Measurements from ENCODE around the gene DOC2B. TPM values are rescaled to one million over a fixed set of nuclear protein-coding genes. Genes with fewer than 3 reads are reported as not detected.
A peak's percentile ranks its signal among the peaks of the same experiment; 100 is the strongest.
"Not testable (repeated sequence)": the region's sequence is repeated elsewhere in the genome, so short reads cannot be mapped to it uniquely, and the experiment has no call there.

Gene DOC2B
- total RNA-seq (2014; rRNA removed; shearing (Covaris generic)): not detected in 2 replicates

DNA sequence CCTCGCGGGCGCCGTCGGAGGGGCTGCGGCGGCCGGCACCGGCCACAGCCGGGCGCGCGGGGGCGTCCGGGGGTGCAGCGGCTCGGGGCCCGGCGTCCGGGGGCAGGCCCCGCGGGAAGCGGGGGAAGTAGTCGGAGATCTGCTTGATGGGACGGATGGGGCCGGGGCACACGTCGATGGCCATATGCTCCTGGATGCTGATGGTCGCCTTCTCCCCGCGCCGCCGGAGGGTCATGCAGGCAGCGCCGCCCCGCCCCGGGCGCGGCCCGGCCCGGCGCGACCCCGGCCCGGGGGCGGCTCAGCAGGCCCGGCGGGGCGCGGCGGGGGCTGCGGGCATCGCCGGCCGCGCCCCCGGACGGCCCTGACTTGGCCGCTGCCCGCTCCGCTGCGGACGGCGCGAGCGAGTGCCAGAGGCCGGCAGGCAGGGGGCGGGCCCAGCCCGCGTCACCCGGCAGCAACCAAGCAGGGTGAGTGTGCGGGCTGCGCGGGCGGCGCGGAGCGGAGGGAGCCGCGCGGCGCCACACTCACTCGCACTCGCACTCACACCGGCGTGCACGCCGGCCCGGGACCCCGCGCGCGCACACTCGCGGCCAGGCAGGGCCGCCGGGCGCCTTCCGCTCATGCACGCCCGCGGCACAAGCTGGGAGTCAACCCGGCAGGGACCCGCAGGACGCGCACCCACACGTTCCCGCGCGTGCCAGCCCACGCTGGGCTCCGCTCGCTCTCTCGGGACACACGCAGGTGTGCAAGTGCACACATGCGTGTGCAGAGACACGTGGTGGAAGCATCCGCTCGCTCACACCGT is at the start of gene DOC2B:
TSS of gene DOC2B (minus strand) at position 406 of the 805 bp plus-strand sequence. CDS start at position 235, 171 bp downstream.
- peak; percentile 73 for DNase-seq (ENCODE audit: low spot score)
- in situ Hi-C loops (cut with HindIII; ENCODE audit: low sequenced_read_pairs): no loop called here

GRCh38 chr17:230395-230770 is 48.9 kb upstream of the DOC2B start:
- DNase-seq (ENCODE audit: low spot score): no peak
- in situ Hi-C loops (cut with HindIII; ENCODE audit: low sequenced_read_pairs): no loop called here

GRCh38 chr17:229709-230394 is 48.4 kb upstream of the DOC2B start:
- no peak for DNase-seq (ENCODE audit: low spot score)
- in situ Hi-C loops (cut with HindIII; ENCODE audit: low sequenced_read_pairs): no loop called here

- no peak for DNase-seq (ENCODE audit: low spot score)
- in situ Hi-C loops (cut with HindIII; ENCODE audit: low sequenced_read_pairs): no loop called here
These were observed 47.7 kb upstream of the DOC2B start for GRCh38 chr17:228951-229708.

- in situ Hi-C loops (cut with HindIII; ENCODE audit: low sequenced_read_pairs): no loop called here
- no peak for DNase-seq (ENCODE audit: low spot score)
These were observed 46.6 kb upstream of the DOC2B start for GRCh38 chr17:227946-228615.

DNA sequence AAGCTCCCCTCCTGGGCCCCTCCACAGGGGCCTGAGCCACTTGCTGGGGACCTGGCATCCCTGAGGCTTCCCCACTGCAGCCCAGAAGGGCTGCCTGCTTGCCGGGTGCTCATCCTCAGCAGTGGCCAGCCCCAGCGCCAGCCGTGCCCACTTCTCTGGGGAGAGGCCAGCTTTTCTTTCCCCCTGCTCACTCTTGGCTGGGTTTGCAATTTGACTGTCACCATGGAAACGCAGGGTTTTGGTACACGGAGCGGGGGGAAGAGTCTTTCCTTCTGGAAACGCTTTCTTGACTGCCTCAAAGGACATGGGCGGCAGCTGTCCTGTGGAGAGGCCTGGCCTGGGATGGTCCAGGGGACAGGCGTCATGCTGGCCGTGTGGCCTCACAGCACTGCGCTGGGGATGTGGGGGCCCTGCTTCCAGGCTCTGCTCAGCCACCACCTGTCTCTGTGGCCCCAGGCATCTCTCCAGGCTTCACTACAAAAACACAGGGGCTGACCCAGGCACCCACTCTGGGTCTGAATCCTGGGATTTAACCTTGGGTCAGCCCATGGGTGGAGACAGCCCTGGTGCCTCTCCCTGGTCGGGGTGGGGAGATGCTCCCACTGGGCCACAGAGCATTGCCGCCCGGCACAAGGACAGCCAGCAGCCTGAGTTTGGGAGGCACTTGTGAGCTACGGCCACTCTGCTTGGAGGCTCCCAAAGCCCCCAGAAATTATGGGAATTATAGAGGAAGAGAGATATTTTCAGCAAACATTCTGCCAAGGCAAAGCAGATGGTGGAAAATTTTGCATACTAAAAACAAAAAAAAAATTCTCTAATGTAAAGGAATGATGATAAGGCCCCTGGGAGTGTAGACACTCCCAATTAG is 45.9 kb upstream of the DOC2B start:
- DNase-seq (ENCODE audit: low spot score): peak; percentile 78
- in situ Hi-C loops (cut with HindIII; ENCODE audit: low sequenced_read_pairs): no loop called here

DNA sequence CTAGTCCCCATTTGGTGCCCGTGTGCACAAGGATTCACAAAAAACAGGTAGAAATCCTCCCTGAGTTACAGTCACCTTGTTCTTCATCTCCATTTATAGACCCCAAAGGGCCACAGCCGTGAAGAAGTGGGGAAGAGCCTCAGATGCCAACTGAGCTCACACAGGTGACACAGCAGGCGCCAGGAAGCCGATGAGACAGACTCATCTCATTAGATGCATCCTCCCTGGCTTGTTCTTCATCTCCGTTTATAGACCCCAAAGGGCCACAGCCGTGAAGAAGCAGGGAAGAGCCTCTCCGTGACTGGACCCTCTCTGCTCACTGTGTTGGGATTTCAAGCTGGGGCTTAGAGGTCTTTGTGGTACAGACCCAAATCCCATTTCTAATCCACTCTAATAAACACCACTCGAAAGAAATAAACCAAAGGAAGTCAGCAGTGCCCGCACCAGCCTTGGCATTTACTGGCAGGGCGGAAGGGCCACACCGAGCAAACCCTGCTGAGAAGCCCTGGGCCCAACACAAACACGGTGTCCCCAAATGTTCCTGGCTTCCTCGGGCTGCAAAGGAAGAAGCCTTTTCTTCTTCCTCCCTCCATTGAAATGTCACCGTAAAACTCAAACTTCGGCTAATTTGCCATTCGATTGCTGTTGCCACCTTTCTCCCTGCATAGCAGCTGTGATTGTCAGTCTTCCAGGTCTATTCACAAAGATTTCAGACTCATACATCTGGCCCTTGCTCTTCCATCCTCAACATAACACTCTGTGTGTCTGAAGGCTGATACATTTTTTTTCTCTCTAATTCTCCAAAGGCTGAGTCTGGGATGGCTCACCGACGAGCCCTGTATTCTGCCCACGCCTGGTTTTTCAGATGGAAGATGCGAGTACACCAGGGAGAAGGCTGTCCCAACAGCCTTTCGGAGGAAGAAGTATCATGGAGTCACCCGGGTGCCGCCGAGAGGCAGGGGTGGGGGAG is 44.9 kb upstream of the DOC2B start:
- in situ Hi-C loops (cut with HindIII; ENCODE audit: low sequenced_read_pairs): no loop called here
- peak; percentile 41 for DNase-seq (ENCODE audit: low spot score)

DNA sequence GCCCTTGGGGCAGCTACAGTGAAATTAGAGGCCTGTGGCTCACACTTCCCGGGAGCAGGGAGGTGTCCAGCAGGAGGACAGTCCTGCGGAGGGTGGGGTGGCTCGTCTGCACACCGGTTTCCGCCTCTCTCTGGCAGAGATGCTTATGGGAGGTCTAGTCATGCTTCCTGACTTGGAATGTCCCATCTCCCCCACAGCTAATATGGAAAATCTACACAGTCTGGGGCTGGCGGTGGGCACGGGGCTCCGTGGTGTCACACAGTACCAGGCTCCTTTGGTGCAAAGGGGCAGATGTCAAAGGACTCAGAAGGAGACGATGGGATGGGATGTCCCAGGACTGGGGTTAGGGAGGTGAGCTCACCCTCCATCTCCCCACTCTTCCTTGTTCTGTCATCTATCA is 44.1 kb upstream of the DOC2B start:
- DNase-seq (ENCODE audit: low spot score): no peak
- in situ Hi-C loops (cut with HindIII; ENCODE audit: low sequenced_read_pairs): no loop called here

DNA sequence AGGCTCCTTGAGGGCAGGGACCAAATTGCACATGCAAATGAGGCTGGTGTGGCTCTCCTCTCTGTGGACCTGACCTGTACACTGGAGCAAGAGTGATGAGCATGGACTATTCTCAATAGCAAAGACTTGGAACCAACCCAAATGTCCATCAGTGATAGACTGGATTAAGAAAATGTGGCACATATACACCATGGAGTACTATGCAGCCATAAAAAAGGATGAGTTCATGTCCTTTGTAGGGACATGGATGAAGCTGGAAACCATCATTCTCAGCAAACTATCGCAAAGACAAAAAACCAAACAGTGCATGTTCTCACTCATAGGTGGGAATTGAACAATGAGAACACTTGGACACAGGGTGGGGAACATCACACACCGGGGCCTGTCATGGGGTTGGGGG is 43.1 kb upstream of the DOC2B start:
- in situ Hi-C loops (cut with HindIII; ENCODE audit: low sequenced_read_pairs); DNase-seq (ENCODE audit: low spot score): not testable (repeated sequence)

DNA sequence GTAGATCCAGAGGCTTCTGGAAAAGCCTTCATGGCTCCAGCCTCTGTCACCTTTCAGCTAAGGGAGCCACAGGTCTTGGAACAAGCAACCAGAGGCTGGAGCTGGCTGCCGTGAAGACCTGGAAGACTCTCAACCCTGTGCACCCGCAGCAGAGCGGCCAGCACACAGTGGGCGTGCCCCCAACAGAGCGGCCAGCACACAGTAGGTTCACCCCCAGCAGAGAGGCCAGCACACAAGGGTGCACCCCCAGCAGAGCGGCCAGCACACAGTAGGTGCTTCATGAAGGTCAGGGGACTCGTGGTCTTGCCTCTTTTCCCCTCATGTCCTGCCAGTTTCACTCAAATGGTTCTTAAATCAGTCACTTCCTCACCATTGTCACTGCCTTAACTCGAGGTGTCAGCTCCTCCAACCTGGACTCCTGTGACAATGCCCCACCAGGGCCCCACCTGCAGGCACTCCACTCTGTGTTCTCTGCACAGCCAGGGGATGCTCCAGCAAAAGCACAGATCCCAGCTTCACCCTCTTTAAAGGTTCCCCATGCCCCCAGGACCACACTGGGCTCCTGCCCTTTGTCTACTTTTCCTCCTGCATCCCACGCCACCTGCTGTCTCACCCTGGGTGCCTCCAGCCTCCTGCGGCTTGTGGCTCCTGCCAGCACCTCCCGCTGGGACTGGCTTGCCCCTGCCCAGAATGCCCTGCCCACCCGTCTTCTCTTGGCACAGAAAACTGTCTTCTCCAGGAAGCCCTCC is 42.4 kb upstream of the DOC2B start:
- in situ Hi-C loops (cut with HindIII; ENCODE audit: low sequenced_read_pairs): no loop called here
- DNase-seq (ENCODE audit: low spot score): no peak

DNA sequence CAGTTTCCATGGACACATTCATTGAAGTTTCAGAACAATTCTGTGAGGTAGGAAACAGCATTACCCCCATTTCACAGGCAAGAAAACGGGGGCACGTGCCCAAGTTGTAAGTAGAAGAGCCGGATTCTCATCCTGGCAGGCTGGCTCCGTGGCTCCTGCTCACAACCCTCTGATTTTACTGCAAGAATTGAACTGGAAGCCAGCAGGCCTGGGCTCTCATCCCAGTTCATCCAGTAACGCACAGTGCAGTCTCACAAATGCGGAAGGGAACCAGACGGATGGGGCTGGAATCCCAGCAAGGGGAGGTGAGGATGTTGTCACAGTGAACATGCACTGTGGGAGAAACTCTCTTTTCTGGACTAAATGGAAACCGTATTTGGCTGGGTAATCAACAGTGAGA is 40.7 kb upstream of the DOC2B start:
- in situ Hi-C loops (cut with HindIII; ENCODE audit: low sequenced_read_pairs): no loop called here

DNA sequence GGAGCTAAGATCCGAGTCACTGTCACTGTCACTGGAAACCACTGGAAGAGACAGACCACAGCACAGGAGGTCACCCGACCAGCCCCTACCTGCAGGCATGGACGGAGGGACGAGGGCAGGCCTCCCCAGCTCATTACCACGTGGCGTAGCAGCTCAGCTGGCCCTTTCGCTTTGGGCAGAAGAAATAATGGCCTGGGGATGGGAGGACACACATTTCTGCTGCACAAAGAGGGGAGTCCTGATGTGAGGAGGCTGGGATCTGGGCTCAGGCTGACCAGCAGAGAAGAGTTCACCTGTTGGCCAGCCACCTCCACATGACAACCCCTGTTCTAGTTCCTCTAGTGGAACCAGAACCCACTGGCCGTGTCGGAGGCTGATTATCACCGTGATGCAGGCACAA is 38.2 kb upstream of the DOC2B start:
- no peak for DNase-seq (ENCODE audit: low spot score)
- in situ Hi-C loops (cut with HindIII; ENCODE audit: low sequenced_read_pairs): no loop called here

More for the DNA sequence above, 40.7 kb upstream of the DOC2B start:
- peak; percentile 75 for DNase-seq (ENCODE audit: low spot score)

GRCh38 chr17:218432-219110 is 37.1 kb upstream of the DOC2B start:
- in situ Hi-C loops (cut with HindIII; ENCODE audit: low sequenced_read_pairs): no loop called here
- DNase-seq (ENCODE audit: low spot score): no peak

DNA sequence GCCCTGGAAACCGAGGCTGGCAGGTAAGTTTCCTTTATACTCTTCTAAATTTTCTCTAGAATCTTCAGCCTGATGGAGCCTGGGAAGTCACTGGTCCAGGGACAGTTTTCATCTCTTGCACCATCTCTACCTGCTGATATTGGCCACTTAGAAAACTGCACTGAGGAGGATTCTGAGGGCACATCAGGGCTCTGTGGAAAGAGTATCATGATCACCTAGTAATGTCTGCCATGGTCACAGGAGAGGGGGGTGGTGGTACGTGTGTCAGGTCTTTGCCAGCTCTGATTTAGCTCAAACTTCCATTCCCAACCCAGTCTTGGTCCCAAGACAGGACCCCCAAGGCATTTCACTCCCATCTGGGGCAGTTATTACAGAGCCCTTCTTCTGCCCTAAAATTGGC is 35.2 kb upstream of the DOC2B start:
- in situ Hi-C loops (cut with HindIII; ENCODE audit: low sequenced_read_pairs): no loop called here

GRCh38 chr17:215563-216478 is 34.4 kb upstream of the DOC2B start:
- in situ Hi-C loops (cut with HindIII; ENCODE audit: low sequenced_read_pairs); DNase-seq (ENCODE audit: low spot score): not testable (repeated sequence)

More for the DNA sequence above, 35.2 kb upstream of the DOC2B start:
- no peak for DNase-seq (ENCODE audit: low spot score)
